Mononuclear cell (primary cell): ENCODE results near the gene ABCA9. TPM values are rescaled to one million over a fixed set of nuclear protein-coding genes. Genes with fewer than 3 reads are reported as not detected.

Experiments
- H3K27me3 ChIP-seq: 2 replicates; pipeline ENCODE4 v1.6.0; 2011; ENCODE audit warnings: low read length, control low read depth; ENCODE audit not compliant: insufficient read depth
- H3K4me1 ChIP-seq: 2 replicates; pipeline ENCODE4 v1.5.1; 2011; ENCODE audit warnings: mild to moderate bottlenecking, low read length, control low read depth; ENCODE audit not compliant: insufficient read depth
- H3K4me3 ChIP-seq: 2 replicates; pipeline ENCODE4 v1.5.1; 2011; ENCODE audit warnings: mild to moderate bottlenecking, low read length, moderate library complexity
- H3K9me3 ChIP-seq: 2 replicates; pipeline ENCODE4 v1.5.1; 2011; ENCODE audit warnings: low read depth, mild to moderate bottlenecking, control low read depth, low read length
- total RNA-seq: library from RNA; depleted of rRNA; stranded (reverse); fragments of >200 nt; gene quantifications from one replicate; pipeline ENCODE4 v1.2.3, GENCODE V29; 2012

ABCA9 gene, protein sequence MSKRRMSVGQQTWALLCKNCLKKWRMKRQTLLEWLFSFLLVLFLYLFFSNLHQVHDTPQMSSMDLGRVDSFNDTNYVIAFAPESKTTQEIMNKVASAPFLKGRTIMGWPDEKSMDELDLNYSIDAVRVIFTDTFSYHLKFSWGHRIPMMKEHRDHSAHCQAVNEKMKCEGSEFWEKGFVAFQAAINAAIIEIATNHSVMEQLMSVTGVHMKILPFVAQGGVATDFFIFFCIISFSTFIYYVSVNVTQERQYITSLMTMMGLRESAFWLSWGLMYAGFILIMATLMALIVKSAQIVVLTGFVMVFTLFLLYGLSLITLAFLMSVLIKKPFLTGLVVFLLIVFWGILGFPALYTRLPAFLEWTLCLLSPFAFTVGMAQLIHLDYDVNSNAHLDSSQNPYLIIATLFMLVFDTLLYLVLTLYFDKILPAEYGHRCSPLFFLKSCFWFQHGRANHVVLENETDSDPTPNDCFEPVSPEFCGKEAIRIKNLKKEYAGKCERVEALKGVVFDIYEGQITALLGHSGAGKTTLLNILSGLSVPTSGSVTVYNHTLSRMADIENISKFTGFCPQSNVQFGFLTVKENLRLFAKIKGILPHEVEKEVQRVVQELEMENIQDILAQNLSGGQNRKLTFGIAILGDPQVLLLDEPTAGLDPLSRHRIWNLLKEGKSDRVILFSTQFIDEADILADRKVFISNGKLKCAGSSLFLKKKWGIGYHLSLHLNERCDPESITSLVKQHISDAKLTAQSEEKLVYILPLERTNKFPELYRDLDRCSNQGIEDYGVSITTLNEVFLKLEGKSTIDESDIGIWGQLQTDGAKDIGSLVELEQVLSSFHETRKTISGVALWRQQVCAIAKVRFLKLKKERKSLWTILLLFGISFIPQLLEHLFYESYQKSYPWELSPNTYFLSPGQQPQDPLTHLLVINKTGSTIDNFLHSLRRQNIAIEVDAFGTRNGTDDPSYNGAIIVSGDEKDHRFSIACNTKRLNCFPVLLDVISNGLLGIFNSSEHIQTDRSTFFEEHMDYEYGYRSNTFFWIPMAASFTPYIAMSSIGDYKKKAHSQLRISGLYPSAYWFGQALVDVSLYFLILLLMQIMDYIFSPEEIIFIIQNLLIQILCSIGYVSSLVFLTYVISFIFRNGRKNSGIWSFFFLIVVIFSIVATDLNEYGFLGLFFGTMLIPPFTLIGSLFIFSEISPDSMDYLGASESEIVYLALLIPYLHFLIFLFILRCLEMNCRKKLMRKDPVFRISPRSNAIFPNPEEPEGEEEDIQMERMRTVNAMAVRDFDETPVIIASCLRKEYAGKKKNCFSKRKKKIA (N-terminal part only)
- 0.42 TPM for total RNA-seq

DNA sequence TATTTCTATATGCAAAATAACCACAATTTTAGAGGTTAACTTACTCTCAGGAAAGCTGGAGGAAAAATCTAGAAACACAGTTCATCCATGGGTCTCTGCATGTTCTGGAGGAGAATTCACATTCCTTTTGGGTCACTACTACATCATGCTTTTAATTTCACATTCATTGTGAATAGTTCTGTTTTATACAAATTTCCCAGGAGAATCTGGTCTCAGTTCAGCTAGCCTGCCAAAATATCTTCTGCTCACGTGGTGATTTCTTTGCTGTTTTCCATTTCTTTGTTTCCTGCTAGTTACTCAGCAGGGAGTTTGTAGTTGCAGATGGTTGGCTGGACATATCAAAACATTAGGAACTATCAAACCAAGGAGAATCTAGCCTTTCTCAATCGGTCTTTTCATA lies at the start of gene ABCA9:
Gene ABCA9 (minus strand): TSS at position 106 of the 400 bp plus-strand sequence. CDS start 9,801 bp downstream, outside the sequence.
- H3K27me3 ChIP-seq = no peaks in the 10 kb centered on the region
- H3K4me3 ChIP-seq = no peak within 1 kb of the TSS
- peaks cover 8% of the 10 kb centered on the region for H3K9me3 ChIP-seq
- H3K4me1 ChIP-seq = peaks cover 26% of the 10 kb centered on the region

DNA sequence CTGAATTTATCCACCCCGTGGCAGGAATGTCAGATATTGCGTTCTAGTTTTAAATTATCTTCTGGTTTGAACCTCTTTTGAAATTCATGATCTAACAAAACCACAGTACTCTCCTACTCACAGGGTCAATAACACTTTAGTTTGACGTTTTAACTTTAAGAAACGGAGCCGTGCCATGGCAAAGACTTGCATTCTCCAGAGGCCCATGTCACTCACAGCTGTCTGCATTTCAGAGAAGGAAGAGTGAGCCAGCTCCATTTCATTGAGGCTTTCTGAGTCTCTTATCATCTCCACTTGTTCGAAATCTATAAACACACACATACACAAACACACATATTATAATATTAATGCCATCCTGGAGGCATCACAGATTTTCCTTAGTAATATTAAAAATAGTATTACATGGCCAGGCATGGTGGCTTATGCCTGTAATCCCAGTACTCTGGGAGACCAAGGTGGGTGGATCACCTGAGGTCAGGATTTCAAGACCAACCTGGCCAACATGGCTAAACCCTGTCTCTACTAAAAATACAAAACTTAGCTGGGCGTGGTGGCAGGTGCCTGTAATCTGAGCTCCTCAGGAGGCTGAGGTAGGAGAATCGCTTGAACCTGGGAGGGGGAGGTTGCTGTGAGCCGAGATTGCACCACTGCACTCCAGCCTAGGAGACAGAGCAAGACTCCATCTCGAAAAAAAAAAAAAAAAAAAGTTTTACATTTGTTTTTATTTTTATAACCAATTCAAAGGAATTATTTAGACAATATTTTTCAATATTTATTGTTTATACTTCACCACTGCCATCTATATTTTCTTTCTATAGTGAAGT lies 45.4 kb upstream of the ABCA9 start:
- H3K4me3 ChIP-seq = no peak overlapping the region
- peaks cover 7% of the 10 kb centered on the region for H3K4me1 ChIP-seq
- H3K27me3 ChIP-seq = no peaks in the 10 kb centered on the region
- H3K9me3 ChIP-seq = no peaks in the 10 kb centered on the region

DNA sequence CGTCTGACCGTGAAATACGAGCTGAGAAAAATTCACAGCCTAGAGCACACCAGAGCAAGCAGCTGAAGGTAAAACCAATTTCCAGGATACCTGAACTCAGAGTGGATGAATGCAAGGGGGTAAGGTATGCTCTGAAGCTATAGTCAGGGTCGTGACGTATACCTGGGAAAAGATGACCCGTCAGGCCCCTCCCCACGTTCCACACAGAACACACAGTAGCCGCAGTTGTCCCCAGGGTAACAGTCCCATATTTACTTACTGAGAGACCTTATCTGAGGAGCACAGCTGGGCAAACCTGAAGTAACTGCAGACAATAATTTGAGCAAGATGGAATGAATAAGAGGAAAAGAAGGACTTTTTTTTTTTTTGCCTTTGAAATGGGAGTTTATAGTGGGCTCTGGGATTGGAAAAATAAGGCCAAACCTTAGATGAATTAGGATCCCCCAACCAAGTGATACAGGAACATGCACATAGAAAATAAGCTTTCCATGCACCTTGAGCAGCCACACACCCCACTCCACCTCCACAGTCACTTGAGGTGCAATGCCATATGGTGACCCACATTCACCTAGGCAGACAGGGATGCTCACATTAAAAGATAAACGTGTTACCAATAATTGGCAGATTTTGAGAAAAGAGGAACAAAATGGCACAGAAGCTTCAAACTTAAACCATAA lies 43.0 kb upstream of the ABCA9 start:
- peaks cover 15% of the 10 kb centered on the region for H3K4me1 ChIP-seq
- H3K27me3 ChIP-seq = no peaks in the 10 kb centered on the region
- no peaks in the 10 kb centered on the region for H3K9me3 ChIP-seq
- no peak overlapping the region for H3K4me3 ChIP-seq

DNA sequence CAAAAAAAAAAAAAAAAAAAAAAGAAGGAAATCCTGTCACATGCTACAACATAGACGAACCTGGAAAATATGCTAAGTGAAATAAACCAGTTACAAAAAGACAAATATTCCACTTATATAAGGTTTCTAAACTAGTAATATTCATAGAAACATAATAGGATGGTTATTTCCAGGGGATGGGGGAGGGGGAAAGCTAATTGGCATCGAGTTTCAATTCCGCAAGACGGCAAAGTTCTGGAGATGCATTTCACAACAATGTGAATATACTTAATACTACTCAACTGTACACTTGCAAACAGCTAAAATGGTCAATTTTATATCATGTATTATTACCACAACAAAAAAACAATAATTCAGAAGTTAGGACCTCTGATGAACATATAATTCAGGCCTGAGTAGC lies 37.9 kb upstream of the ABCA9 start:
- Histone ChIP-seq H3K4me3 (no peak overlapping the region), H3K4me1 (peaks cover 38% of the 10 kb centered on the region), H3K27me3 (no peaks in the 10 kb centered on the region), H3K9me3 (no peaks in the 10 kb centered on the region)

DNA sequence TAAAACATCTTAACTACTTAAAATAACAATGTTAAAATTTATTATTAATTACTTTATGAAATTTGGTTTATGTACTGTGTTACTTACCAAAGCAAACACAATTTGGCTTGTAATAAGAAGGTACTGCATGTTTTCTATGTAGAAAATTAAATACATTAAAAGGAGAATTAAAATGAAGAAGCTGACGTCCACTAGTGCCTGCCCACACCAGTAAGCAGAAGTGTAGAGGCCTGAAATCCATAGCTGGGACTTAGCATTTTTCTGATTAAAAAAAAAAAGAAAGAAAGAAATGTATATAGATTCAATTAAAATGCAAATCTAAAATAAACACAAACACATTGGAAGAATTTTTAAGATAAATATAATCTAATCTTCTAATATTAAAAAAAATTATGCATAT lies 35.8 kb upstream of the ABCA9 start:
- Histone ChIP-seq H3K27me3 (no peaks in the 10 kb centered on the region), H3K4me3 (no peak overlapping the region), H3K4me1 (peaks cover 50% of the 10 kb centered on the region), H3K9me3 (no peaks in the 10 kb centered on the region)

DNA sequence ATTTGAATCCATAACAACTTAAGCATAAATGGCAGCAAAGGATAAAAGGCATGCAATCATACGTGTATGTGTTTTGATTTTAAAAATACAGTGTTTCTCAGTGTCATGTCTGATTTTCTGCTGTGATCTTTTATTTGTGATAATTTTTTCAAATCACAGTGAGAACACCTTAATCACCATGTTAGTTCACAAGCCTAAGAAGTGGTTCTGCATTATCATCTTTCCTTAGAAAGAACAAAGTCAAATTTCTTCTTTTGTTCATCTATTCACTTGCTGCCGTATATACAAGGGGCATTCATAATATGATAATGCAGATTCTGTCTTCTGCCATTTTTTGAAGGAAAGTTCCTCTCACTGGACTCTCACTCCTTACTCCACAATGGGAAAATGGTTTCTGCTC lies 33.3 kb upstream of the ABCA9 start:
- no peaks in the 10 kb centered on the region for H3K9me3 ChIP-seq
- peaks cover 39% of the 10 kb centered on the region for H3K4me1 ChIP-seq
- H3K27me3 ChIP-seq = no peaks in the 10 kb centered on the region
- H3K4me3 ChIP-seq = no peak overlapping the region

DNA sequence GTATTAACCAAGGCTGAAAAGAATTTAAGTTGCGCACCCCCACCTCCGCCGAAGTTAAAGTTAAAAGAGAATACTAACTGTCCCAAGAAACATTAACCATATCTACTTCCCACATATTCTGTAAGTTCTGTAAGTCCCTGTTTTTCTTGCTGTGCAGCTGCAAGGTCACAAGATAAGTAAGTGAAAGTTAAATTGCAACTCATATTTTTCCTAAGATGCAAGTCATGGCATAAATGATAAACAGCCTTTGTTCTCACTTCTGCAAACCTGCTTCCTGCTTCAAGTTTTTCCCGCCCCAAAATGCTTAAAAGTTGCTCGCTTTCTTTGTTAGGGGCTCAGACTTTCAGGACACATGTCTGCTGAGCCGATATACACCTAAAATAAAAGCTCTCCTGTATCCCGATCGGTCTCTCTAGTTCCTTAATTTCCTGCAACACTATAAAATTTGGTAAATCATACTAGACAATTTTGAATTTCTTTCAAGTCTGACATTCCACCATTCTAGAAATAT lies 32.6 kb upstream of the ABCA9 start:
- no peak overlapping the region for H3K4me3 ChIP-seq
- no peaks in the 10 kb centered on the region for H3K27me3 ChIP-seq
- peaks cover 34% of the 10 kb centered on the region for H3K4me1 ChIP-seq
- no peaks in the 10 kb centered on the region for H3K9me3 ChIP-seq

DNA sequence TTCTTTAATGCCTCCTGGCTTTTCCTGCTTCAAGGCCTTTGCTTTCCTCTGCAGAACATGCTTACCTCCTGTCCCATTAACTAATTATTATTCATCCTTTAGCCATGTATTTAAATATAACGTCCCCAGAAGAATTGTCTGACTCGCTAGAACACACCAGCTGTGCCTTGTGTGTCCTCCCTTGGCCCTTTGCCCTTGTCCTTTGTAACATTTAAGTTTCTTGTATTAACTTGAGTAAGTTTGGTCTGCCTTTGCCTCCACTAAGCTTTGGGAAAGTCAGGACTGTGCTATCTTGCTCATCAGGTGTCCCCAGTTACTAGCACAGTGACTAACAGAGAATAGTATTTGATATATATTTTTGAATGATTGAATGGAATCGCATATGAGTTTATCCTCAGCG lies 29.6 kb upstream of the ABCA9 start:
- H3K4me3 ChIP-seq = no peak overlapping the region
- peaks cover 20% of the 10 kb centered on the region for H3K4me1 ChIP-seq
- no peaks in the 10 kb centered on the region for H3K27me3 ChIP-seq
- no peaks in the 10 kb centered on the region for H3K9me3 ChIP-seq

DNA sequence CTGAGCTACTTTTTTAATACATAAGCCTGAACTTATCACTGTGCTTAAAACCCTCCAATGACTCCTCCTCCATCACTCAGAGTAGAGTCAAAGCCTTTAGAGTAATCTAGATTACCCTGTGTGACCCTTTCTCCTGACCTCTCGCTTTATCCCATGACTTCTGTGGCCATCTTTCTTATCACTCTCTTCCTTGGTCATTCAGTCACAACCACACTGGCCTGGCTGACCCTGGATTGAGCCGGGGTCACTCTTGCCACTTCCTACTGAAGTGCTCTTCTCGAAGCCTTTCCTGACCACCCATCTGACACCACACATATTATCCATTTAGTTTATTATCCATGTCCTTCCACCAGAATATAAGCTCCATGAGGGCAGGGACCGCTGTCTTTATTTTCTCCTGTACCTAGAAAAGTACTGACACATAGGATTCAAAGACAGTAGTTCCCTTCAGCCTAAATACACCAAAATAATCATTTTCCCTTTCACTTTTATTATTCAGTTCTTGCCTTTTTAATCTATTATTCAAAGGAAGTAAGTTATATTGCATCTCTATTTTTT lies 28.0 kb upstream of the ABCA9 start:
- Histone ChIP-seq H3K4me1 (peaks cover 11% of the 10 kb centered on the region), H3K9me3 (no peaks in the 10 kb centered on the region), H3K4me3 (no peak overlapping the region), H3K27me3 (no peaks in the 10 kb centered on the region)

DNA sequence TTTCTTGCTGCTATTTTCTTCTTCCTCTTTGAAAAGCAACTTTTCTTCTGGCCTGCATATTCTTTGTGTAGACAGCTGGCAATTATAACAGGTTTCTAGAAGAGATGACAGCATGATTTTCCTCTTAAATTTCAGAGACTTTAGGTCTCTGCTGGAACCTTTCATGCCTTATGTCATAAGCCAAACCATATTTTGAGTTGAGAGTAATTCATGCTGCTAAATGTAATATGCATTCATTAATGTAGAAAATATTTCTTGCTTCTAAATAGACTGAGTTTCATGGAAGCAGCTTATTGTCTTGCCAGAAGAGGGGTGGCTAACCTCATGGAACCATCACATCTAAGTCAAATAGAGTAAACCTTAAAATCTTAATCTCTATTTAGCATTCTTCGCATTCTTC lies 25.9 kb upstream of the ABCA9 start:
- no peak overlapping the region for H3K4me3 ChIP-seq
- no peaks in the 10 kb centered on the region for H3K9me3 ChIP-seq
- no peaks in the 10 kb centered on the region for H3K27me3 ChIP-seq
- H3K4me1 ChIP-seq = no peaks in the 10 kb centered on the region

DNA sequence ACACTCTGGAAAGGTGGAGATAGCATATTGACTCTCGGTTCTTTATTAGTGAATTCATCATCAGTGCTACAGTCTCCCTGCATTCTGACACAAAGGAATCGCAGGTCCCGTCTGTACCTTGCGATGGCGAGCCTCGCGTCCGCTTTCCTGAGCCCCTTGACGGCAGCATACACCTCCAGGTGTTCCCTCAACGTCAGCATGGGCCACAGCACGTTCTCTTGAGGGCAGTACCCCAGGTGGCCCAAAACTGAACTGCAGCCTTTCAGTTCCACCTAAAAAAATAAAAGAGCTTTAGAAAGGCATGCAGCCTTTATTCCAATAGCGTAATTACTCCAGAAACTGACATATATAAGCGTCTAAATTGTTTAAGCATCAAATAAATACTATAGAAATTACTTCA lies 24.2 kb upstream of the ABCA9 start:
- Histone ChIP-seq H3K4me1 (no peaks in the 10 kb centered on the region), H3K9me3 (no peaks in the 10 kb centered on the region), H3K27me3 (no peaks in the 10 kb centered on the region), H3K4me3 (no peak overlapping the region)

DNA sequence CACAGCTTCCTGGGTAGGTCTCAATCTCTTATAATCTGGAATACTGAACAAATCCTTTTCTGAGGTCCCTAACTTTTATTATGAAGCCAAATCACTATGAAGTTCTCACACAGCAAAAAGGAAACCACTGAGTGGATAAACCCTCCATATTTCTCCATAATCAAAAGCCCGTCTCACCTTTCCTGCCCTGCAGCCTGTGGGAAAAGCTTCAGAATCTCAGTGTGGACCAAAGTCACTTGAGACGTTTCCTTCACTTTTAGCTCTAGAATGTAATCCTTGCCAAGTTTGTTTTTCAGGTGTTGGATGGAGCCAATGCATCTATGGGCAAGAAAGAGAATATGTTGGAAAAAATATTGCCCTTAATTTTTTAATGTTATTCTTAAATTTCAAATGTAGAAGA lies 22.0 kb upstream of the ABCA9 start:
- Histone ChIP-seq H3K4me3 (no peak overlapping the region), H3K27me3 (no peaks in the 10 kb centered on the region), H3K9me3 (no peaks in the 10 kb centered on the region), H3K4me1 (no peaks in the 10 kb centered on the region)

DNA sequence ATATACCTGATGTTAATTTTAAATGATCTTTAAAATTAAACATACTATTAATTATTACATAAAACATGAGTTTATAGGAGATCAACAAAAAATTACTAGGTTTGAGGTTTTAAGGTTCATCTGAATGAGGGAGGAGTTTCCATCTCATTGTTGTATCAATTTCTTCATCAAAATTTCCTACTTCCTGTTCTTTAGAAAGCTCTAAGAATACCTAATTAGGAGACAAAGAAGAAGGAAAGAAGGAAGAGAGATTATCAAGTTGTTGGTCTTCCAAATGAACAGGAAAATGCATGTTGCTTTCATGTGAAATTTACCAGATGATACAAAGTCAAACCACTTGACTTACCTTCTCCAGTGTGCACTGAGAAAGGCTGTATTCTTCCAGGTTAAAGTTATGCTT lies 18.1 kb upstream of the ABCA9 start:
- Histone ChIP-seq H3K27me3 (no peaks in the 10 kb centered on the region), H3K4me3 (no peak overlapping the region), H3K9me3 (peaks cover 19% of the 10 kb centered on the region), H3K4me1 (no peaks in the 10 kb centered on the region)
